GM12878 (cell line): ENCODE data around the gene ADK. TPM values are rescaled to one million over a fixed set of nuclear protein-coding genes. Genes with fewer than 3 reads are reported as not detected.

Experiments used
- ATAC-seq: fragments of 200-7000 bp; cut with Tn5 transposase; 3 replicates; pipeline ENCODE4 v1.9.1; 2020; ENCODE audit warnings: mild to moderate bottlenecking, moderate library complexity
- BruUV-seq: library from RNA; stranded (reverse); fragments of 400-500 nt; replicated peaks from 2 replicates; lab custom pipeline; 2021; lab: Mats Ljungman, UMichigan
- CTCF ChIA-PET: fragments of 300-600 bp; sonication (Branson Sonifier 250); formaldehyde crosslinking; extraction: SDS; loops from one replicate; lab custom pipeline; 2021; ENCODE audit warnings: inconsistent platforms; lab: Yijun Ruan, JAX
- POLR2A ChIA-PET: fragments of 350-600 bp; formaldehyde crosslinking; extraction: SDS; loops from one replicate; lab custom pipeline; 2021; ENCODE audit warnings: inconsistent platforms; lab: Charles Lee
- RAD21 ChIA-PET: fragments of 300-600 bp; sonication (Branson Sonifier 250); formaldehyde crosslinking; loops from one replicate; lab custom pipeline; 2023; ENCODE audit warnings: antibody characterized with exemption; ENCODE audit not compliant: unreplicated experiment; lab: Charles Lee
- SMC1A ChIA-PET: fragments of 300-600 bp; sonication (Branson Sonifier 250); formaldehyde crosslinking; loops from one replicate; lab custom pipeline; 2023; ENCODE audit not compliant: unreplicated experiment, uncharacterized antibody; lab: Charles Lee
- DNase-seq: peaks from one replicate; pipeline ENCODE4 v3.0.0-alpha.2; 2011; ENCODE audit warnings: low read depth, low spot score
- FAIRE-seq: peaks from 3 replicates; lab custom pipeline; 2011; peaks lifted over from hg19 to GRCh38; lab: Jason Lieb, UNC
- H2AFZ ChIP-seq: 2 replicates; pipeline ENCODE4 v1.6.0; 2011; ENCODE audit warnings: low read depth, low read length, control low read depth; ENCODE audit not compliant: control insufficient read depth
- H3K27ac ChIP-seq: 2 replicates; pipeline ENCODE4 v1.5.1; 2011; ENCODE audit warnings: control low read depth; ENCODE audit not compliant: control insufficient read depth, insufficient read depth
- H3K27me3 ChIP-seq, 2 experiments: replicated peaks in 1 of 2; 2 replicates each; pipeline versions ENCODE4 v1.6.0 to v1.6.1; 2011; ENCODE audit warnings: low read length in 1 of 2; ENCODE audit not compliant: control insufficient read depth in 2 of 2, insufficient read depth in 2 of 2
- H3K36me3 ChIP-seq, 2 experiments: 2 replicates each; pipeline ENCODE4 v1.5.1; 2011; ENCODE audit warnings: low read length in 1 of 2; ENCODE audit not compliant: control insufficient read depth in 2 of 2, insufficient read depth in 2 of 2
- H3K4me1 ChIP-seq: 2 replicates; pipeline ENCODE4 v1.6.1; 2011; ENCODE audit warnings: mild to moderate bottlenecking, low read length, moderate library complexity, mixed read lengths; ENCODE audit not compliant: control insufficient read depth, insufficient read depth
- H3K4me2 ChIP-seq: 2 replicates; pipeline ENCODE4 v1.6.0; 2011; ENCODE audit warnings: control low read depth; ENCODE audit not compliant: control insufficient read depth, insufficient read depth
- H3K4me3 ChIP-seq: fragments of 200-600 bp; sonication (generic); 2 replicates; pipeline ENCODE4 v1.5.1; 2016
- H3K79me2 ChIP-seq: 2 replicates; pipeline ENCODE4 v1.6.0; 2011; ENCODE audit warnings: low read length; ENCODE audit not compliant: control insufficient read depth, insufficient read depth
- H3K9ac ChIP-seq: 2 replicates; pipeline ENCODE4 v1.8.0; 2011; ENCODE audit warnings: low read length, control low read depth, mixed read lengths; ENCODE audit not compliant: control insufficient read depth, insufficient read depth
- H3K9me3 ChIP-seq: replicated peaks from 3 replicates; pipeline ENCODE4 v1.5.1; 2011; ENCODE audit warnings: mild to moderate bottlenecking, low read length; ENCODE audit not compliant: control insufficient read depth, insufficient read depth
- H4K20me1 ChIP-seq: 2 replicates; pipeline ENCODE4 v1.6.0; 2011; ENCODE audit not compliant: control insufficient read depth, insufficient read depth
- HCFC1 ChIP-seq: fragments of 150-350 bp; IDR thresholded peaks from 2 replicates; pipeline ENCODE4 v1.6.1; 2014; ENCODE audit warnings: low read length
- HDAC6 ChIP-seq: fragments of 200-600 bp; sonication (generic); IDR thresholded peaks from one replicate; pipeline ENCODE4 v1.8.0; 2017; ENCODE audit warnings: antibody characterized with exemption; ENCODE audit not compliant: unreplicated experiment
- IRF4 ChIP-seq: IDR thresholded peaks from 2 replicates; pipeline ENCODE4 v1.6.1; 2011; ENCODE audit warnings: low read depth, low read length
- JUND ChIP-seq: IDR thresholded peaks from 2 replicates; pipeline ENCODE4 v1.6.1; 2012; ENCODE audit warnings: low read depth, mild to moderate bottlenecking, low read length, improper control_type of control experiment, moderate library complexity
- MTA3 ChIP-seq: IDR thresholded peaks from 2 replicates; pipeline ENCODE4 v1.6.1; 2012; ENCODE audit warnings: low read length, inconsistent platforms, borderline replicate concordance
- MYC ChIP-seq: IDR thresholded peaks from 2 replicates; pipeline ENCODE4 v1.6.1; 2011; ENCODE audit warnings: mild to moderate bottlenecking, low read length, moderate library complexity, inconsistent platforms; ENCODE audit not compliant: insufficient read depth, insufficient replicate concordance, insufficient read length, severe bottlenecking
- PML ChIP-seq: IDR thresholded peaks from 2 replicates; pipeline ENCODE4 v1.6.1; 2012; ENCODE audit warnings: low read length, inconsistent platforms
- POLR2AphosphoS2 ChIP-seq: IDR thresholded peaks from 2 replicates; pipeline ENCODE4 v1.6.1; 2011; ENCODE audit warnings: low read depth, mild to moderate bottlenecking, low read length, improper control_type of control experiment, moderate library complexity
- RAD21 ChIP-seq: IDR thresholded peaks from 2 replicates; pipeline ENCODE4 v1.6.1; 2011; ENCODE audit warnings: mild to moderate bottlenecking, low read depth, low read length, moderate library complexity; ENCODE audit not compliant: insufficient read depth
- SIX5 ChIP-seq: IDR thresholded peaks from 2 replicates; pipeline ENCODE4 v1.6.1; 2011; ENCODE audit warnings: mild to moderate bottlenecking, low read depth, low read length, moderate library complexity; ENCODE audit not compliant: severe bottlenecking
- SMARCA5 ChIP-seq: fragments of 450-650 bp; IDR thresholded peaks from 2 replicates; pipeline ENCODE4 v1.6.1; 2017; ENCODE audit warnings: mild to moderate bottlenecking
- TAF1 ChIP-seq: IDR thresholded peaks from 2 replicates; pipeline ENCODE4 v1.6.1; 2011; ENCODE audit warnings: mild to moderate bottlenecking, low read depth, low read length, borderline replicate concordance
- ZBED1 ChIP-seq: IDR thresholded peaks from 2 replicates; pipeline ENCODE4 v1.6.1; 2016; ENCODE audit warnings: borderline replicate concordance
- WGBS: methylation state at CpG from one replicate; pipeline ENCODE4 v1.1.6; 2016; ENCODE audit warnings: low lambda C conversion rate; ENCODE audit not compliant: insufficient replicate concordance, insufficient coverage; ENCODE audit errors: missing lambda C conversion rate; 5-methylcytosine and 5-hydroxymethylcytosine counted together
- in situ Hi-C: fragments of 300-500 bp; cut with MboI; formaldehyde crosslinking; loops from 9 replicates; pipeline ENCODE4 v1.14.3; 2018; ENCODE audit warnings: mixed read lengths
- intact Hi-C: fragments of 100-400 bp; cut with micrococcal nuclease; formaldehyde crosslinking; loops from one replicate; pipeline ENCODE4 v1.14.2; 2022; ENCODE audit not compliant: unreplicated experiment
- polyA plus RNA-seq, 11 experiments: library from polyadenylated mRNA; depleted of rRNA in 4 of 11; unstranded in 6 of 11; stranded (reverse) in 5 of 11; fragments of >200 nt; fragmentation: Nextera tagmentation in 4 of 11; fragmentation: Illumina TruSeq in 1 of 11; extraction: Ambion mirVana in 4 of 11; extraction: Trizol in 1 of 11; gene quantifications; 1 replicate in 1 of 11; 2 replicates in 10 of 11; pipeline versions ENCODE4 v1.2.1 to v1.2.3, GENCODE V29; 2011 to 2016; ENCODE audit warnings: inconsistent platforms in 2 of 11, missing spikeins in 2 of 11, low read depth in 1 of 11
- total RNA-seq, 4 experiments: library from RNA; depleted of rRNA in 3 of 4; stranded (reverse); fragments of >200 nt in 3 of 4; fragmentation: Illumina TruSeq in 1 of 4; extraction: Trizol in 1 of 4; gene quantifications; 2 replicates each; pipeline versions ENCODE4 v1.2.1 to v1.2.3, GENCODE V29; 2013 to 2021
- TF ChIP-seq, protein P1 (sequence below): fragments of 450-650 bp; IDR thresholded peaks from 2 replicates; pipeline ENCODE4 v1.6.1; 2018; ENCODE audit warnings: borderline replicate concordance, mild to moderate bottlenecking; ENCODE audit not compliant: partially characterized antibody
- TF ChIP-seq, protein P2 (sequence below): fragments of 450-650 bp; IDR thresholded peaks from 2 replicates; pipeline ENCODE4 v1.6.1; 2014; ENCODE audit warnings: mild to moderate bottlenecking

The ADK gene
- total and polyA plus RNA-seq, 10 of the 15 experiments (the other 5 are each of a cell fraction or from before 2014, with no cell fraction given): 42.0 to 151 (median 81.6) TPM

DNA sequence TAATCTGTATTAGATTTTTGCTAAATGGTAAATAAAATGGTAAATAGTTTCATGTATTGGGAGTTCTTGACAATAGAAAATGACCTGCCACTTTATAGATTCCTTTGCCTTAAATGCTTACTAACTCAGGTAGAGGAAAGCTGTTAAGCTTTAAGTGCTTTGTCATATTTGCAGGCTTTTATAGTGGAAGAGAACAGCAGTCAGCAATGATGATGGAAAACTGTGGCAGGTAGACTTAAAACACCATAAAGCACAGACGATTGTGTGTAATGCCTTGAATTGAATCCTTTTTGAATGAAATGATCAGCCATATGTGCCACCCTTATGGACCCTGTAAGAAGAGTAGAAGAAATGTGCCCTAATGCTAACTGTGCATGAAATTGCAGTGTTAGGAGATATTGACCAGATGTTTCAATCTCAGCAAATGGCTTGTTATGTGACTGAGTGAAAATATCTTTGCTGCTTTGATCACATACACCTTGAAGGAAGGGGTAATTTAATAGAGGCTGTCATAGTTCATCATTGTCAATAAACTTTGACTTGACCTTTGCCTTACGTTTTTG, 230.4 kb downstream of the ADK start:
- WGBS: 96% methylated on average over 2 of the region's 2 CpGs
- ChIA-PET SMC1A (no interaction called here), CTCF (no interaction called here), RAD21 (no interaction called here), POLR2A (interaction anchor here (0.5 kb wide), 1 partner anchor 349 kb away, joined by 3 read pairs; no protein-coding TSS in a partner anchor)
- H3K27ac ChIP-seq: no peak overlapping the region
- DNase-seq (no peak), FAIRE-seq (no peak), ATAC-seq (no peak)
- H3K4me2 ChIP-seq: no peak overlapping the region
- BruUV-seq: no TSS peak
- in situ Hi-C loops (no loop called here), intact Hi-C loops (no loop called here)
- H3K9me3 ChIP-seq: peaks cover 2% of the 10 kb centered on the region
- H3K9ac ChIP-seq: no peak overlapping the region
- no peak overlapping the region for H2AFZ ChIP-seq
- no peak overlapping the region for H3K4me3 ChIP-seq
- H3K4me1 ChIP-seq: peaks cover 10% of the 10 kb centered on the region
- no peaks in the 10 kb centered on the region for H3K27me3 ChIP-seq
- TF ChIP-seq HCFC1 (no peak), IRF4 (no peak), SMARCA5 (no peak), SIX5 (no peak), HDAC6 (no peak), JUND (no peak), POLR2AphosphoS2 (no peak), RAD21 (no peak), MTA3 (no peak), PML (no peak), MYC (no peak), TAF1 (no peak), ZBED1 (no peak)
- TF ChIP-seq, protein P1, sequence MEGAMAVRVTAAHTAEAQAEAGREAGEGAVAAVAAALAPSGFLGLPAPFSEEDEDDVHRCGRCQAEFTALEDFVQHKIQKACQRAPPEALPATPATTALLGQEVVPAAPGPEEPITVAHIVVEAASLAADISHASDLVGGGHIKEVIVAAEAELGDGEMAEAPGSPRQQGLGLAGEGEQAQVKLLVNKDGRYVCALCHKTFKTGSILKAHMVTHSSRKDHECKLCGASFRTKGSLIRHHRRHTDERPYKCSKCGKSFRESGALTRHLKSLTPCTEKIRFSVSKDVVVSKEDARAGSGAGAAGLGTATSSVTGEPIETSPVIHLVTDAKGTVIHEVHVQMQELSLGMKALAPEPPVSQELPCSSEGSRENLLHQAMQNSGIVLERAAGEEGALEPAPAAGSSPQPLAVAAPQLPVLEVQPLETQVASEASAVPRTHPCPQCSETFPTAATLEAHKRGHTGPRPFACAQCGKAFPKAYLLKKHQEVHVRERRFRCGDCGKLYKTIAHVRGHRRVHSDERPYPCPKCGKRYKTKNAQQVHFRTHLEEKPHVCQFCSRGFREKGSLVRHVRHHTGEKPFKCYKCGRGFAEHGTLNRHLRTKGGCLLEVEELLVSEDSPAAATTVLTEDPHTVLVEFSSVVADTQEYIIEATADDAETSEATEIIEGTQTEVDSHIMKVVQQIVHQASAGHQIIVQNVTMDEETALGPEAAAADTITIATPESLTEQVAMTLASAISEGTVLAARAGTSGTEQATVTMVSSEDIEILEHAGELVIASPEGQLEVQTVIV: no peak
- TF ChIP-seq, protein P2, sequence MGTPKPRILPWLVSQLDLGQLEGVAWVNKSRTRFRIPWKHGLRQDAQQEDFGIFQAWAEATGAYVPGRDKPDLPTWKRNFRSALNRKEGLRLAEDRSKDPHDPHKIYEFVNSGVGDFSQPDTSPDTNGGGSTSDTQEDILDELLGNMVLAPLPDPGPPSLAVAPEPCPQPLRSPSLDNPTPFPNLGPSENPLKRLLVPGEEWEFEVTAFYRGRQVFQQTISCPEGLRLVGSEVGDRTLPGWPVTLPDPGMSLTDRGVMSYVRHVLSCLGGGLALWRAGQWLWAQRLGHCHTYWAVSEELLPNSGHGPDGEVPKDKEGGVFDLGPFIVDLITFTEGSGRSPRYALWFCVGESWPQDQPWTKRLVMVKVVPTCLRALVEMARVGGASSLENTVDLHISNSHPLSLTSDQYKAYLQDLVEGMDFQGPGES: no peak
- no peaks in the 10 kb centered on the region; a peak in 1 of 4 replicates for H3K36me3 ChIP-seq
- no peaks in the 10 kb centered on the region for H3K79me2 ChIP-seq
- no peaks in the 10 kb centered on the region for H4K20me1 ChIP-seq
